ENCODE results near the gene ITGB5.

DNA sequence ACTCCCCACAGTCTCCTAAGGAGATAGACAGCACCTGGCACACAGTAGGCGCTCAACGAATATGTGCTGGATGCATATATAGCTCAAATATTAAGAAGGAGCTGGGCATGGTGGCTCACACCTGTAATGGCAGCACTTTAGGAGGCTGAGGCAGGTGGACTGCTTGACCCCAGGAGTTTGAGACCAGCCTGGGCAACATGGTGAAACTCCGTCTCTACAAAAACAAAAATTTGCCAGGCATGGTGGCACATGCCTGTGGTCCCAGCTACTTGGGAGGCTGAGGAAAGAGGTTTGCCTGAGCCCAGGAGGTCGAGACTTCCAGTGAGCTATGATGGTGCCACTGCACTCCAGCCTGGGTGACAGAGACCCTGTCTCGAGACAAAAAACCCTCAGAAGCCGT, 119.5 kb downstream of the ITGB5 start:
- TF ChIP-seq, protein P1, sequence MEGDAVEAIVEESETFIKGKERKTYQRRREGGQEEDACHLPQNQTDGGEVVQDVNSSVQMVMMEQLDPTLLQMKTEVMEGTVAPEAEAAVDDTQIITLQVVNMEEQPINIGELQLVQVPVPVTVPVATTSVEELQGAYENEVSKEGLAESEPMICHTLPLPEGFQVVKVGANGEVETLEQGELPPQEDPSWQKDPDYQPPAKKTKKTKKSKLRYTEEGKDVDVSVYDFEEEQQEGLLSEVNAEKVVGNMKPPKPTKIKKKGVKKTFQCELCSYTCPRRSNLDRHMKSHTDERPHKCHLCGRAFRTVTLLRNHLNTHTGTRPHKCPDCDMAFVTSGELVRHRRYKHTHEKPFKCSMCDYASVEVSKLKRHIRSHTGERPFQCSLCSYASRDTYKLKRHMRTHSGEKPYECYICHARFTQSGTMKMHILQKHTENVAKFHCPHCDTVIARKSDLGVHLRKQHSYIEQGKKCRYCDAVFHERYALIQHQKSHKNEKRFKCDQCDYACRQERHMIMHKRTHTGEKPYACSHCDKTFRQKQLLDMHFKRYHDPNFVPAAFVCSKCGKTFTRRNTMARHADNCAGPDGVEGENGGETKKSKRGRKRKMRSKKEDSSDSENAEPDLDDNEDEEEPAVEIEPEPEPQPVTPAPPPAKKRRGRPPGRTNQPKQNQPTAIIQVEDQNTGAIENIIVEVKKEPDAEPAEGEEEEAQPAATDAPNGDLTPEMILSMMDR (conservative IDR thresholded peaks at IDR 0.05; ENCODE audit: low read depth, low read length): no peak
- no peak for TF ChIP-seq EZH2 (IDR thresholded peaks at IDR 0.05; ENCODE audit: low read length, unreplicated experiment)
- no peak for TF ChIP-seq EZH2phosphoT487 (IDR thresholded peaks at IDR 0.05; ENCODE audit: borderline replicate concordance, low read length)
